ENCODE data around the gene IQUB. TPM values are rescaled to one million over a fixed set of nuclear protein-coding genes. Genes with fewer than 3 reads are reported as not detected.
A peak's percentile ranks its signal among the peaks of the same experiment; 100 is the strongest.

Gene IQUB
- total RNA-seq, 1 experiment from 2014 or later, result 0.98 TPM

GRCh38 chr7:123435080-123435700 lies 99.2 kb downstream of the IQUB start:
- DNase-seq, result no peak
- Histone ChIP-seq H3K36me3 (ENCODE audit: low read depth) (no peaks in the 10 kb centered on the region), H3K79me2 (ENCODE audit: low read depth) (no peaks in the 10 kb centered on the region), H4K20me1 (ENCODE audit: insufficient read depth) (no peaks in the 10 kb centered on the region), H3K27me3 (ENCODE audit: insufficient read depth, low read depth) (no peaks in the 10 kb centered on the region), H3K27ac (no peak overlapping the region), H3K4me2 (no peak overlapping the region), H3K9me2 (ENCODE audit: insufficient read depth) (no peaks in the 10 kb centered on the region; the same call in 1 of the 2 replicates), H2AFZ (no peak overlapping the region), H3K4me3 (no peak overlapping the region), H3K4me1 (replicated peaks; ENCODE audit: insufficient read depth) (peaks cover 8% of the 10 kb centered on the region; the same call in 1 of the 2 replicates), H3F3A (ENCODE audit: insufficient read depth, low read depth) (no peaks in the 10 kb centered on the region; the same call in 1 of the 2 replicates), H3K9me3 (ENCODE audit: insufficient read depth, low read depth) (no peaks in the 10 kb centered on the region)
- TF ChIP-seq EZH2 (IDR thresholded peaks at IDR 0.05; ENCODE audit: low read depth) (no peak), CTCF (conservative IDR thresholded peaks at IDR 0.05) (no peak)
- ChIA-PET CTCF (no interaction called here), POLR2A (ENCODE audit: unreplicated experiment) (no interaction called here)
- BruUV-seq (replicated peaks), result no TSS peak
- intact Hi-C loops (cut with micrococcal nuclease; ENCODE audit: unreplicated experiment), result no loop called here

GRCh38 chr7:123433665-123434064 lies 100.7 kb downstream of the IQUB start:
- Histone ChIP-seq H3K4me2 (no peak overlapping the region), H3K4me3 (no peak overlapping the region), H3F3A (ENCODE audit: insufficient read depth, low read depth) (no peaks in the 10 kb centered on the region; the same call in 1 of the 2 replicates), H3K9me3 (ENCODE audit: insufficient read depth, low read depth) (no peaks in the 10 kb centered on the region), H3K36me3 (ENCODE audit: low read depth) (no peaks in the 10 kb centered on the region), H3K4me1 (replicated peaks; ENCODE audit: insufficient read depth) (peaks cover 8% of the 10 kb centered on the region; the same call in 1 of the 2 replicates), H3K27ac (no peak overlapping the region), H3K79me2 (ENCODE audit: low read depth) (no peaks in the 10 kb centered on the region), H2AFZ (no peak overlapping the region), H3K9me2 (ENCODE audit: insufficient read depth) (no peaks in the 10 kb centered on the region; the same call in 1 of the 2 replicates), H3K27me3 (ENCODE audit: insufficient read depth, low read depth) (no peaks in the 10 kb centered on the region), H4K20me1 (ENCODE audit: insufficient read depth) (no peaks in the 10 kb centered on the region)
- no TSS peak for BruUV-seq (replicated peaks)
- DNase-seq, result no peak
- POLR2A ChIA-PET (ENCODE audit: unreplicated experiment), result interaction anchor here (0.6 kb wide), 1 partner anchor 535 kb away, joined by 7 read pairs; no protein-coding TSS in a partner anchor
- no peak for TF ChIP-seq EZH2 (IDR thresholded peaks at IDR 0.05; ENCODE audit: low read depth)
- TF ChIP-seq CTCF (conservative IDR thresholded peaks at IDR 0.05), result no peak
- intact Hi-C loops (cut with micrococcal nuclease; ENCODE audit: unreplicated experiment), result no loop called here
- CTCF ChIA-PET, result no interaction called here

- Histone ChIP-seq H3K9me3 (ENCODE audit: insufficient read depth, low read depth) (no peaks in the 10 kb centered on the region), H3K4me1 (replicated peaks; ENCODE audit: insufficient read depth) (peaks cover 8% of the 10 kb centered on the region; the same call in 1 of the 2 replicates), H3K4me3 (no peak overlapping the region), H3K79me2 (ENCODE audit: low read depth) (no peaks in the 10 kb centered on the region), H4K20me1 (ENCODE audit: insufficient read depth) (no peaks in the 10 kb centered on the region), H3K36me3 (ENCODE audit: low read depth) (no peaks in the 10 kb centered on the region), H3K4me2 (no peak overlapping the region), H2AFZ (no peak overlapping the region), H3K27ac (no peak overlapping the region), H3K9me2 (ENCODE audit: insufficient read depth) (no peaks in the 10 kb centered on the region; the same call in 1 of the 2 replicates), H3K27me3 (ENCODE audit: insufficient read depth, low read depth) (no peaks in the 10 kb centered on the region), H3F3A (ENCODE audit: insufficient read depth, low read depth) (no peaks in the 10 kb centered on the region; the same call in 1 of the 2 replicates)
- TF ChIP-seq EZH2 (IDR thresholded peaks at IDR 0.05; ENCODE audit: low read depth) (no peak), CTCF (conservative IDR thresholded peaks at IDR 0.05) (no peak)
- CTCF ChIA-PET, result no interaction called here
- POLR2A ChIA-PET (ENCODE audit: unreplicated experiment), result no interaction called here
- intact Hi-C loops (cut with micrococcal nuclease; ENCODE audit: unreplicated experiment), result no loop called here
- peak in 1 of 2 experiments; percentile 43 for DNase-seq
- BruUV-seq (replicated peaks), result no TSS peak
Measured at GRCh38 chr7:123432601-123433000, 101.8 kb downstream of the IQUB start.
